PC-3 (cell line): Measurements from ENCODE around the gene ROBO2. TPM values are rescaled to one million over a fixed set of nuclear protein-coding genes. Genes with fewer than 3 reads are reported as not detected.

Source experiments
- ATAC-seq: fragments of 200-7000 bp; cut with Tn5 transposase; 2 replicates; pipeline ENCODE4 v1.9.1; 2020; ENCODE audit warnings: mild to moderate bottlenecking, moderate library complexity
- BruUV-seq: library from RNA; stranded (reverse); fragments of 400-500 nt; replicated peaks from 2 replicates; lab custom pipeline; 2021; lab: Mats Ljungman, UMichigan
- CTCF ChIA-PET: fragments of 300-600 bp; sonication (Branson Sonifier 250); formaldehyde crosslinking; loops from one replicate; lab custom pipeline; 2022; ENCODE audit warnings: antibody characterized with exemption; lab: Charles Lee
- POLR2A ChIA-PET: fragments of 300-600 bp; sonication (Branson Sonifier 250); formaldehyde crosslinking; loops from one replicate; lab custom pipeline; 2022; ENCODE audit warnings: antibody characterized with exemption; ENCODE audit not compliant: unreplicated experiment; lab: Charles Lee
- DNase-seq: peaks from one replicate; pipeline ENCODE4 v3.0.0-alpha.2; 2015
- H2AFZ ChIP-seq: fragments of 300-600 bp; sonication (generic); 2 replicates; pipeline ENCODE4 v1.6.0; 2016; ENCODE audit warnings: antibody characterized with exemption, low read length
- H3F3A ChIP-seq: fragments of 300-600 bp; sonication (generic); one replicate; pipeline ENCODE4 v1.6.0; 2017; ENCODE audit warnings: antibody characterized with exemption, low read length, control low read depth, mild to moderate bottlenecking; ENCODE audit not compliant: unreplicated experiment
- H3K27ac ChIP-seq: fragments of 300-600 bp; sonication (generic); 2 replicates; pipeline ENCODE4 v1.5.1; 2016; ENCODE audit warnings: mild to moderate bottlenecking, low read length
- H3K27me3 ChIP-seq: fragments of 300-600 bp; sonication (generic); 2 replicates; pipeline ENCODE4 v1.6.1; 2016; ENCODE audit warnings: low read length, mixed read lengths
- H3K36me3 ChIP-seq: fragments of 300-600 bp; sonication (generic); 2 replicates; pipeline ENCODE4 v1.6.1; 2016; ENCODE audit warnings: low read depth, mixed run types, low read length, mixed read lengths
- H3K4me1 ChIP-seq: fragments of 300-600 bp; sonication (generic); 2 replicates; pipeline ENCODE4 v1.5.1; 2016; ENCODE audit warnings: low read length; ENCODE audit not compliant: insufficient read depth
- H3K4me2 ChIP-seq: fragments of 300-600 bp; sonication (generic); 2 replicates; pipeline ENCODE4 v1.6.0; 2016; ENCODE audit warnings: low read length
- H3K4me3 ChIP-seq: fragments of 300-600 bp; sonication (generic); 2 replicates; pipeline ENCODE4 v1.5.1; 2016; ENCODE audit warnings: mild to moderate bottlenecking, low read length, mixed read lengths
- H3K79me2 ChIP-seq: fragments of 300-600 bp; sonication (generic); 2 replicates; pipeline ENCODE4 v1.6.1; 2017; ENCODE audit warnings: low read length, mixed read lengths
- H3K9ac ChIP-seq: fragments of 300-600 bp; sonication (generic); 2 replicates; pipeline ENCODE4 v1.6.0; 2016; ENCODE audit warnings: mild to moderate bottlenecking, low read length
- H3K9me2 ChIP-seq: fragments of 300-600 bp; sonication (generic); replicated peaks from 2 replicates; pipeline ENCODE4 v1.6.1; 2016; ENCODE audit warnings: mixed run types, low read length, mixed read lengths
- H3K9me3 ChIP-seq: fragments of 300-600 bp; sonication (generic); 2 replicates; pipeline ENCODE4 v1.6.1; 2016; ENCODE audit warnings: low read length, mixed read lengths
- H4K20me1 ChIP-seq: fragments of 300-600 bp; sonication (generic); 2 replicates; pipeline ENCODE4 v1.6.1; 2016; ENCODE audit warnings: low read length, mixed read lengths
- EZH2 ChIP-seq: fragments of 300-600 bp; sonication (generic); IDR thresholded peaks from one replicate; pipeline ENCODE4 v1.6.1; 2017; ENCODE audit warnings: antibody characterized with exemption, mild to moderate bottlenecking, low read length; ENCODE audit not compliant: unreplicated experiment
- EZH2phosphoT487 ChIP-seq: fragments of 300-600 bp; sonication (generic); IDR thresholded peaks from 2 replicates; pipeline ENCODE4 v1.6.1; 2018; ENCODE audit warnings: mild to moderate bottlenecking, antibody characterized with exemption, low read length, borderline replicate concordance
- intact Hi-C: fragments of 100-400 bp; cut with micrococcal nuclease; formaldehyde crosslinking; loops from 2 replicates; pipeline ENCODE4 v1.9.0; 2023
- total RNA-seq: library from RNA; depleted of rRNA; stranded (reverse); fragments of >200 nt; gene quantifications from 2 replicates; pipeline ENCODE4 v1.2.3, GENCODE V29; 2014
- TF ChIP-seq, protein P1 (sequence below): fragments of 300-600 bp; sonication (generic); conservative IDR thresholded peaks from 2 replicates; pipeline ENCODE4 v1.5.1; 2017; ENCODE audit warnings: antibody characterized with exemption, low read depth, mild to moderate bottlenecking, low read length

ROBO2 gene
- total RNA-seq, 1 experiment from 2014 or later, result not detected

DNA sequence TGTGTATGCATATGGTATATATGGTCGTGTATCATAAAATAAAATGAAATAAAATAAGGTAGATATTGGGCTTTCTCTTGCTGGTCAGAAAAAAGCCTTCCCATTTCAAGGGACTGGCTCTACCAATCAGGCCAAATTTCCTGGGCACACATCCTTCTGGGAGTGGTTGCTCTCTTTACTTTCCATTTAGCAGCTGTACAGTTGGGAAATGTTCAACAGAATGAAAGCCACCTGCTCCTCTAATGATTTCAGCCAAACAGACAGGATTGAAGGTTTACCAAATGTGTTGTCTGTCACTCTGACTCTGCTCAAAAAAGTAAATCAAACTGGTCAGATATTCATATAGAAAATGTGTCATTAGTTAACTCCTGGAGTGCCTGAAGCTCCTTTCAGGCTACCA lies 380.4 kb downstream of the ROBO2 start:
- no TSS peak for BruUV-seq
- TF ChIP-seq, protein P1, sequence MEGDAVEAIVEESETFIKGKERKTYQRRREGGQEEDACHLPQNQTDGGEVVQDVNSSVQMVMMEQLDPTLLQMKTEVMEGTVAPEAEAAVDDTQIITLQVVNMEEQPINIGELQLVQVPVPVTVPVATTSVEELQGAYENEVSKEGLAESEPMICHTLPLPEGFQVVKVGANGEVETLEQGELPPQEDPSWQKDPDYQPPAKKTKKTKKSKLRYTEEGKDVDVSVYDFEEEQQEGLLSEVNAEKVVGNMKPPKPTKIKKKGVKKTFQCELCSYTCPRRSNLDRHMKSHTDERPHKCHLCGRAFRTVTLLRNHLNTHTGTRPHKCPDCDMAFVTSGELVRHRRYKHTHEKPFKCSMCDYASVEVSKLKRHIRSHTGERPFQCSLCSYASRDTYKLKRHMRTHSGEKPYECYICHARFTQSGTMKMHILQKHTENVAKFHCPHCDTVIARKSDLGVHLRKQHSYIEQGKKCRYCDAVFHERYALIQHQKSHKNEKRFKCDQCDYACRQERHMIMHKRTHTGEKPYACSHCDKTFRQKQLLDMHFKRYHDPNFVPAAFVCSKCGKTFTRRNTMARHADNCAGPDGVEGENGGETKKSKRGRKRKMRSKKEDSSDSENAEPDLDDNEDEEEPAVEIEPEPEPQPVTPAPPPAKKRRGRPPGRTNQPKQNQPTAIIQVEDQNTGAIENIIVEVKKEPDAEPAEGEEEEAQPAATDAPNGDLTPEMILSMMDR, result no peak
- TF ChIP-seq EZH2phosphoT487 (no peak), EZH2 (no peak)

DNA sequence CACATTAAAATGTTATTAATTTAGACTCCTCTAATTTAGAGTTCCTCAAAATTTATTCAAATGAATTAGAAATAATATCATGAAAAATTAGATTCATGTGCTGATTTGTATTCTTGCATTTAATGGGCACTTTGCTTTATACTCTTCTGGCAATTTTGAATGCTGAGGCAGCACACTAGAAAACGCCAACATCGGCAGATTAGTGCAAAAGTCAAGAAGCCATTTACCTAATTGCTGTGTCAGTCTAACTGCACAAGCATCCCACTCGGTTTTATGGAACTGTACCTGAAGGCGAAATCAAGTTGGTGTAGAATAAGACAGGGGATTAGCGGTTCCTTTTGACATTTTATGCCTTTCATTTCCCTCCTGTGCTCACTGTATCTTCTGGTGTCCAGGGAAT lies 382.0 kb downstream of the ROBO2 start:
- peaks cover 23% of the 10 kb centered on the region for H3K27me3 ChIP-seq
- no peak overlapping the region for H3K27ac ChIP-seq
- ATAC-seq, result no peak
- intact Hi-C loops, result no loop called here
- no peaks in the 10 kb centered on the region for H3K9me3 ChIP-seq
- H3K79me2 ChIP-seq, result no peaks in the 10 kb centered on the region
- TF ChIP-seq EZH2phosphoT487 (no peak), EZH2 (no peak)
- TF ChIP-seq, protein P1, result no peak
- no peaks in the 10 kb centered on the region for H4K20me1 ChIP-seq
- peak overlapping the region; percentile 58 for H2AFZ ChIP-seq
- no peak overlapping the region for H3K4me3 ChIP-seq
- POLR2A ChIA-PET, result no interaction called here
- no TSS peak for BruUV-seq
- no peaks in the 10 kb centered on the region for H3F3A ChIP-seq
- no peaks in the 10 kb centered on the region for H3K4me1 ChIP-seq
- H3K4me2 ChIP-seq, result no peak overlapping the region
- no peak for DNase-seq
- CTCF ChIA-PET, result no interaction called here
- H3K9me2 ChIP-seq, result no peaks in the 10 kb centered on the region
- H3K36me3 ChIP-seq, result no peaks in the 10 kb centered on the region
- no peak overlapping the region for H3K9ac ChIP-seq

More for the DNA sequence above, 380.4 kb downstream of the ROBO2 start:
- Histone ChIP-seq H3K27ac (no peak overlapping the region), H3K36me3 (no peaks in the 10 kb centered on the region), H2AFZ (no peak overlapping the region), H3K9me3 (no peaks in the 10 kb centered on the region), H3K9ac (no peak overlapping the region), H3K79me2 (no peaks in the 10 kb centered on the region), H3K9me2 (no peaks in the 10 kb centered on the region), H3K4me1 (no peaks in the 10 kb centered on the region), H4K20me1 (no peaks in the 10 kb centered on the region), H3K4me3 (no peak overlapping the region), H3K27me3 (peaks cover 12% of the 10 kb centered on the region; the same call in 1 of the 2 replicates), H3K4me2 (no peak overlapping the region), H3F3A (no peaks in the 10 kb centered on the region)
- CTCF ChIA-PET, result no interaction called here
- intact Hi-C loops, result no loop called here
- POLR2A ChIA-PET, result no interaction called here
- ATAC-seq (no peak), DNase-seq (no peak)

DNA sequence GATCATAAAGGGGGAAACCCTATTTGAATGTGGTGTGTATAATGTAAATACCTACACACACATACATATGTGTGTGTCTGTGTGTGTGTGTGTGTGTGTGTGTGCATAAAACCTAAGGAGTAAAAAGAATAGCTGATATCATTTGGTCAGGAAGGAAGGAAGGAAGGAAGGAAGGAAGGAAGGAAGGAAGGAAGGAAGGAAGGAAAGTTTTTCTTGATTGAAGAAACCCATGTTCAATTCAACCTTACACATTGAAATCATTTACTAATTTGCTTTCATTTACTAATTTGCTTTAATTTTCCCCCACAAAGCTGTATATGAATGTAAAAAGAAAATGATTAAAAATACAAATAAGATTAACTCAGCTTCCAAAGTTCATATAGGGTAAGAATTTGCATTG lies 386.6 kb downstream of the ROBO2 start:
- ChIA-PET POLR2A (no interaction called here), CTCF (no interaction called here)
- Histone ChIP-seq H3K9ac (no peak overlapping the region), H3K9me2 (no peaks in the 10 kb centered on the region), H3K27ac (no peak overlapping the region), H4K20me1 (no peaks in the 10 kb centered on the region), H3F3A (no peaks in the 10 kb centered on the region), H2AFZ (no peak overlapping the region), H3K27me3 (peaks cover 44% of the 10 kb centered on the region), H3K9me3 (no peaks in the 10 kb centered on the region), H3K79me2 (no peaks in the 10 kb centered on the region), H3K4me1 (no peaks in the 10 kb centered on the region), H3K4me3 (no peak overlapping the region), H3K36me3 (no peaks in the 10 kb centered on the region), H3K4me2 (no peak overlapping the region)
- ATAC-seq, result no peak
- TF ChIP-seq EZH2phosphoT487 (no peak), EZH2 (no peak)
- TF ChIP-seq, protein P1, result no peak
- BruUV-seq, result no TSS peak
- intact Hi-C loops, result no loop called here
- no peak for DNase-seq
